ENCODE measurements around the gene NRCAM. TPM values are rescaled to one million over a fixed set of nuclear protein-coding genes. Genes with fewer than 3 reads are reported as not detected.

The NRCAM gene
- total and polyA plus RNA-seq, 2 of the 8 experiments (the other 6 are each of a cell fraction or from before 2014, with no cell fraction given), result 2.7 to 3.8 TPM

DNA sequence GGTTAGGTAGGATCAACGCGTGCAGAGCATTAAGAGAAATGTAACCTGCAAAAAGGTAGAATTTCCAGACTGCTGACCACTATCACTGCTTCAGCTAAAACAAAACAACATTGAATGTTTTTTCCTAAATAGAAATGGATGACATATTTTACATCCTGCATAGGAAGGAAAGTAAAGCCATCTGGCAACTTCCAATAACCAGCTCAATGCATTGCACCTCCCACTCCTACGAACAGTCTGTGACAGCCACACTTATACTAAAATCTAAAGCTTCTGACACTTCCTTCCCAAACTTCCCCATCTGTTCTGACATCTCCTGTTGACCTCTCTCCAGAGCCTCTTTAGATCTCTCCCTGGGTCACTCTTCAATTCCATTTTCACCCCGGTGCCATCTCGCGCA, 47.1 kb downstream of the NRCAM start:
- no peak overlapping the region for H4K91ac ChIP-seq (replicated peaks; ENCODE audit: insufficient read length, low read length)
- H3K4ac ChIP-seq (replicated peaks; ENCODE audit: insufficient read length, low read depth, low read length), result no peak overlapping the region
- H3K4me1 ChIP-seq (replicated peaks in 1 of 4; ENCODE audit: control insufficient read depth in 3 of 4, insufficient read depth in 4 of 4, low read length in 3 of 4), result peaks cover 0 to 4% (median 0%) of the 10 kb centered on the region in 4 experiments; a peak in 1 of 7 replicates
- no peaks in the 10 kb centered on the region for H3K27me3 ChIP-seq (replicated peaks in 1 of 4; ENCODE audit: control insufficient read depth in 3 of 4, extremely low read depth in 1 of 4, insufficient read depth in 3 of 4, low read length in 3 of 4)
- H3K4me2 ChIP-seq (ENCODE audit: insufficient read depth in 1 of 2, low read depth in 2 of 2, low read length in 2 of 2), result no peak overlapping the region
- H3K79me2 ChIP-seq (ENCODE audit: control insufficient read depth in 1 of 2, insufficient read depth in 2 of 2, low read length in 2 of 2), result no peaks in the 10 kb centered on the region
- ChIA-PET CTCF (ENCODE audit: partially characterized antibody) (interaction anchor here (1.1 to 1.8 kb wide), 3 partner anchors 25 to 44 kb away, joined by 3 to 8 read pairs (median 4); no protein-coding TSS in a partner anchor), POLR2A (ENCODE audit: partially characterized antibody) (no interaction called here)
- no peak overlapping the region for H4K8ac ChIP-seq (ENCODE audit: extremely low read depth, insufficient read depth, low read length)
- DNase-seq (ENCODE audit: low read depth in 1 of 2, low spot score in 2 of 2), result no peak
- no peak for FAIRE-seq
- H4K5ac ChIP-seq (ENCODE audit: insufficient read length, low read depth, low read length), result no peak overlapping the region
- no peak overlapping the region for H3K14ac ChIP-seq (ENCODE audit: insufficient read length)
- H3K18ac ChIP-seq (ENCODE audit: extremely low read depth, low read length), result no peak overlapping the region
- no peaks in the 10 kb centered on the region for H3K9me3 ChIP-seq (ENCODE audit: insufficient read depth in 2 of 2, low read depth in 1 of 2, low read length in 1 of 2)
- H2BK20ac ChIP-seq (ENCODE audit: low read length), result no peak overlapping the region
- H2AFZ ChIP-seq (ENCODE audit: low read length), result no peak overlapping the region
- no peaks in the 10 kb centered on the region for H3K23me2 ChIP-seq (ENCODE audit: low read depth, low read length)
- no peak overlapping the region for H3K4me3 ChIP-seq (ENCODE audit: extremely low read depth in 1 of 4, insufficient read depth in 2 of 4, low read depth in 3 of 4, low read length in 4 of 4)
- H3K79me1 ChIP-seq (ENCODE audit: low read depth, low read length), result no peaks in the 10 kb centered on the region
- no peak overlapping the region for H2AK5ac ChIP-seq (ENCODE audit: low read depth, low read length)
- no peak overlapping the region for H3K23ac ChIP-seq (ENCODE audit: insufficient read length)
- H3K9ac ChIP-seq (replicated peaks in 1 of 4; ENCODE audit: extremely low read depth in 1 of 4, low read depth in 3 of 4, low read length in 3 of 4), result no peak overlapping the region
- H2BK5ac ChIP-seq (ENCODE audit: low read depth, low read length), result no peak overlapping the region
- H2BK12ac ChIP-seq (ENCODE audit: low read depth, low read length), result no peak overlapping the region
- no peaks in the 10 kb centered on the region for H3K36me3 ChIP-seq (ENCODE audit: control insufficient read depth in 2 of 4, insufficient read depth in 4 of 4, low read length in 3 of 4)
- H4K20me1 ChIP-seq (replicated peaks in 1 of 2; ENCODE audit: control insufficient read depth in 1 of 2, insufficient read depth in 2 of 2, low read length in 2 of 2), result no peaks in the 10 kb centered on the region
- H2BK15ac ChIP-seq (ENCODE audit: low read length), result no peak overlapping the region
- H2BK120ac ChIP-seq (replicated peaks; ENCODE audit: low read depth, low read length), result no peak overlapping the region
- no peak overlapping the region for H3K27ac ChIP-seq (ENCODE audit: low read depth, low read length)
- H3K56ac ChIP-seq (replicated peaks; ENCODE audit: insufficient read length, low read depth, low read length), result no peak overlapping the region
- 95% methylated on average over 6 of the region's 6 CpGs; no CpG with 5 or more reads in 1 of the 2 experiments for WGBS, 2 experiments (ENCODE audit: extremely low coverage in 1 of 2, insufficient coverage in 1 of 2, insufficient read length in 1 of 2, insufficient replicate concordance in 2 of 2, low coverage in 1 of 2, low lambda C conversion rate in 2 of 2, missing lambda C conversion rate in 1 of 2)
- TF ChIP-seq TCF12 (IDR thresholded peaks at IDR 0.05; ENCODE audit: low read depth, low read length), result no peak
- TF ChIP-seq CREB1 (IDR thresholded peaks at IDR 0.05), result no peak
- no peak for TF ChIP-seq NANOG (IDR thresholded peaks at IDR 0.05; ENCODE audit: insufficient read depth, low read depth, low read length, poor library complexity, severe bottlenecking)
- no peak for TF ChIP-seq RBBP5 (IDR thresholded peaks at IDR 0.05; ENCODE audit: borderline replicate concordance, low read depth, low read length)
- TF ChIP-seq FOSL1 (IDR thresholded peaks at IDR 0.05; ENCODE audit: insufficient read depth, low read depth, low read length), result no peak
- TF ChIP-seq KDM4A (IDR thresholded peaks at IDR 0.05; ENCODE audit: low read depth, low read length, severe bottlenecking), result no peak
- no peak for TF ChIP-seq RFX5 (IDR thresholded peaks at IDR 0.05; ENCODE audit: borderline replicate concordance, low read depth, low read length)
- no peak for TF ChIP-seq ZNF274 (IDR thresholded peaks at IDR 0.05; ENCODE audit: borderline replicate concordance, extremely low read depth, low read length)
- no peak for TF ChIP-seq EGR1 (IDR thresholded peaks at IDR 0.05; ENCODE audit: borderline replicate concordance, low read depth, low read length)
- TF ChIP-seq PHF8 (conservative IDR thresholded peaks at IDR 0.05; ENCODE audit: low read depth, low read length), result no peak

Data from H1 (cell line).